Esophagus muscularis mucosa (tissue), 4 donors: ENCODE data around the gene TMEM9B. TPM values are rescaled to one million over a fixed set of nuclear protein-coding genes. Genes with fewer than 3 reads are reported as not detected.
"Not testable (repeated sequence)": the region's sequence is repeated elsewhere in the genome, so short reads cannot be mapped to it uniquely, and the experiment has no call there.

ENCODE experiments used
- DNase-seq: peaks from one replicate; pipeline ENCODE4 v3.0.0-alpha.2; 2017; ENCODE audit errors: extremely low spot score
- H3K27ac ChIP-seq, 4 donors: fragments of 200-600 bp; sonication (generic); replicated peaks in 1 of 4; 1 replicate in 3 of 4; 2 replicates in 1 of 4; pipeline ENCODE4 v1.5.1; 2016 to 2019; ENCODE audit warnings: mild to moderate bottlenecking in 1 of 4
- H3K27me3 ChIP-seq, 4 donors: fragments of 200-600 bp; sonication (generic); one replicate each; pipeline versions ENCODE4 v1.5.1 to v1.6.0; 2016 to 2019
- H3K36me3 ChIP-seq, 4 donors: fragments of 200-600 bp; sonication (generic); one replicate each; pipeline ENCODE4 v1.5.1; 2016 to 2019
- H3K4me1 ChIP-seq, 4 donors: fragments of 200-600 bp; sonication (generic); one replicate each; pipeline ENCODE4 v1.5.1; 2016 to 2019
- H3K4me3 ChIP-seq, 4 donors: fragments of 200-600 bp; sonication (generic); 1 replicate in 2 of 4; 2 replicates in 2 of 4; pipeline ENCODE4 v1.5.1; 2016 to 2019; ENCODE audit warnings: mild to moderate bottlenecking in 4 of 4, moderate library complexity in 1 of 4
- H3K9me3 ChIP-seq, 4 donors: fragments of 200-600 bp; sonication (generic); 1 replicate in 3 of 4; 2 replicates in 1 of 4; pipeline ENCODE4 v1.5.1; 2016 to 2019
- EP300 ChIP-seq: sonication (generic); formaldehyde crosslinking; IDR thresholded peaks from one replicate; pipeline ENCODE4 v1.6.1; 2017; ENCODE audit warnings: antibody characterized with exemption
- POLR2A ChIP-seq: fragments of 450-650 bp; IDR thresholded peaks from one replicate; pipeline ENCODE4 v1.6.1; 2017; ENCODE audit warnings: antibody characterized with exemption, moderate library complexity, mild to moderate bottlenecking, low read depth
- POLR2AphosphoS5 ChIP-seq, 2 donors: sonication (generic); formaldehyde crosslinking; IDR thresholded peaks; one replicate each; pipeline ENCODE4 v1.6.1; 2017; ENCODE audit warnings: antibody characterized with exemption in 2 of 2
- WGBS: methylation state at CpG from one replicate; pipeline ENCODE4 v1.1.5; 2018; 5-methylcytosine and 5-hydroxymethylcytosine counted together
- intact Hi-C: fragments of 100-400 bp; cut with DNase I; formaldehyde crosslinking; loops from one replicate; pipeline ENCODE4 v1.15.1; 2023
- total RNA-seq, 4 donors: library from RNA; depleted of rRNA; stranded (reverse); fragments of >200 nt; gene quantifications; one replicate each; pipeline versions ENCODE4 v1.1.0 to v1.2.1, GENCODE V29; 2016
- TF ChIP-seq, protein P1 (sequence below), 3 experiments: fragments of 200-600 bp in 2 of 3; fragments of 450-650 bp in 1 of 3; sonication (generic) in 2 of 3; IDR thresholded peaks; one replicate each; pipeline ENCODE4 v1.5.1; 2017 to 2019; ENCODE audit warnings: antibody characterized with exemption in 3 of 3, mild to moderate bottlenecking in 2 of 3, moderate library complexity in 1 of 3

The TMEM9B gene
- total RNA-seq, 4 donors from 2014 or later = 13.3 to 24.4 (median 20.5) TPM

- WGBS = 76% methylated on average over 8 of the region's 8 CpGs
- Histone ChIP-seq H3K27me3 (no peaks in the 10 kb centered on the region), H3K27ac (no peak overlapping the region), H3K4me3 (no peak overlapping the region), H3K36me3 (no peaks in the 10 kb centered on the region), H3K9me3 (no peaks in the 10 kb centered on the region), H3K4me1 (no peaks in the 10 kb centered on the region)
- DNase-seq = no peak
- intact Hi-C loops = no loop called here
- no peak for TF ChIP-seq POLR2A
- TF ChIP-seq EP300 = no peak
- TF ChIP-seq POLR2AphosphoS5 (IDR thresholded peaks at IDR 0.05) = no peak
- TF ChIP-seq, protein P1, sequence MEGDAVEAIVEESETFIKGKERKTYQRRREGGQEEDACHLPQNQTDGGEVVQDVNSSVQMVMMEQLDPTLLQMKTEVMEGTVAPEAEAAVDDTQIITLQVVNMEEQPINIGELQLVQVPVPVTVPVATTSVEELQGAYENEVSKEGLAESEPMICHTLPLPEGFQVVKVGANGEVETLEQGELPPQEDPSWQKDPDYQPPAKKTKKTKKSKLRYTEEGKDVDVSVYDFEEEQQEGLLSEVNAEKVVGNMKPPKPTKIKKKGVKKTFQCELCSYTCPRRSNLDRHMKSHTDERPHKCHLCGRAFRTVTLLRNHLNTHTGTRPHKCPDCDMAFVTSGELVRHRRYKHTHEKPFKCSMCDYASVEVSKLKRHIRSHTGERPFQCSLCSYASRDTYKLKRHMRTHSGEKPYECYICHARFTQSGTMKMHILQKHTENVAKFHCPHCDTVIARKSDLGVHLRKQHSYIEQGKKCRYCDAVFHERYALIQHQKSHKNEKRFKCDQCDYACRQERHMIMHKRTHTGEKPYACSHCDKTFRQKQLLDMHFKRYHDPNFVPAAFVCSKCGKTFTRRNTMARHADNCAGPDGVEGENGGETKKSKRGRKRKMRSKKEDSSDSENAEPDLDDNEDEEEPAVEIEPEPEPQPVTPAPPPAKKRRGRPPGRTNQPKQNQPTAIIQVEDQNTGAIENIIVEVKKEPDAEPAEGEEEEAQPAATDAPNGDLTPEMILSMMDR (IDR thresholded peaks at IDR 0.05) = no peak
Observed at GRCh38 chr11:8941341-8942103, 22.7 kb downstream of the TMEM9B start.

DNA sequence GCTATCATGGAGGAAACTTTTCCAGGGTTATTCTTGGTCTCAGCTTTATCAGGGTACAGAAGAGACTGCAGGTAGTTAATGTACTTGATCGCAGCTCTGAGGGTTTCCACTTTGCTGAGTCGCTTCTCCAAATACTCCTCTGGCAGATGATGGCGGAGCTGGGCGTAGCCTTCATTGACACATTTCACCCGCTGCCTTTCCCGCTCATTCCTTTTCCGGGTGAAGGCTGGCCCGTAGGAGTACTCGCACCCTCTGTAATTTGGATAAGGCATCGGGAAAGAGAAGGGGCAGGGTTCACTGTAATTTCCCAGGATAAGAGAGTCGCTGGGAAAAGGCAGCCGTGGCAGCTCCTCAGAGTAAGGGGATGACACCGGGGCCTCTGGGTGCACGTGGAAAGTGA lies 26.6 kb downstream of the TMEM9B start:
- H3K9me3 ChIP-seq = no peaks in the 10 kb centered on the region
- DNase-seq = no peak
- H3K27me3 ChIP-seq = no peaks in the 10 kb centered on the region
- WGBS = 90% methylated on average over 14 of the region's 14 CpGs
- peaks cover 0 to 8% (median 3%) of the 10 kb centered on the region in 4 donors for H3K4me1 ChIP-seq
- no peak overlapping the region for H3K27ac ChIP-seq
- no peaks in the 10 kb centered on the region for H3K36me3 ChIP-seq
- TF ChIP-seq, protein P1 (IDR thresholded peaks at IDR 0.05) = no peak
- no peak for TF ChIP-seq POLR2AphosphoS5 (IDR thresholded peaks at IDR 0.05)
- no peak for TF ChIP-seq EP300
- TF ChIP-seq POLR2A = no peak
- H3K4me3 ChIP-seq = no peak overlapping the region
- intact Hi-C loops = no loop called here

DNA sequence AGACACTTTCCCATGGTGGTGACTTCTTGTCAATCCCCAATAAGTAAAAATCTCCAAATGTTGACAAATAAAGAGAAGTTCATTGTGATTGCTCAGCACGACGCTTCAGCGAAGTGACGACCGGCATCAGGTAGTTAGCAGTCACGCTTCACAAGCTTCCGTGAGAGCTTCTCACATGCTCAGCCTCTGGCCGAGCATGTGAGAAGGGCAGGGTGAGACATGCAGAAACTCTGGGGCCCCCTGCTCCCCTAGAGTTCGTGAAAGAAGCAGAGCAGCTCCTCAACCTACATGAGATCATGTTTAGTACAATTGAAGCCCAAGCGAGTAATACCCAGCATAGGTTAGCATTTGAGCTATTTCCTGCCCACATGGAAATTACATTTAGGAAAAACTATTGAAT lies 27.1 kb downstream of the TMEM9B start:
- TF ChIP-seq POLR2AphosphoS5 (IDR thresholded peaks at IDR 0.05) (no peak), EP300 (no peak), POLR2A (no peak)
- TF ChIP-seq, protein P1 (IDR thresholded peaks at IDR 0.05) = no peak
- Histone ChIP-seq H3K27me3 (no peaks in the 10 kb centered on the region), H3K9me3 (no peaks in the 10 kb centered on the region), H3K36me3 (no peaks in the 10 kb centered on the region), H3K4me3 (no peak overlapping the region), H3K4me1 (peaks cover 0 to 8% (median 3%) of the 10 kb centered on the region in 4 donors), H3K27ac (no peak overlapping the region)
- WGBS = 93% methylated on average over 10 of the region's 10 CpGs
- DNase-seq = no peak
- intact Hi-C loops = no loop called here

DNA sequence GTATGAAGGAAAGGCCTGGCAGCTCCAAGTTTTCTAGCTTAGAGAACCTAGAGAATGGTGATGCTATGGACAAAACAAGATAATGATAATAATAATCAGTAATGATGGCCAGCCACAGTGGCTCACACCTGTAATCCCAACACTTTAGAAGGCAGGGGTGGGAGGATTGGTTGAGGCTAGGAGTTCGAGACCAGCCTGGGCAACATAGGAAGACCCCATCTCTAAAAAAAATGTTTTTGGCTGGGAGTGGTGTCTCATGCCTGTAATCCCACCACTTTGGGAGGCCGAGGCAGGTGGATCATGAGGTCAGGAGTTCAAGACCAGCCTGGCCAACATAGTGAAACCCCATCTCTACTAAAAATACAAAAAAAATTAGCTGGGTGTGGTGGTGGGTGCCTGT lies 28.5 kb downstream of the TMEM9B start:
- H3K27me3 ChIP-seq, intact Hi-C loops, H3K36me3 ChIP-seq, H3K4me1 ChIP-seq, DNase-seq, H3K27ac ChIP-seq, H3K9me3 ChIP-seq, H3K4me3 ChIP-seq: not testable (repeated sequence)
- 100% methylated on average over 2 of the region's 2 CpGs for WGBS

GRCh38 chr11:8934742-8935488 lies 29.3 kb downstream of the TMEM9B start:
- Histone ChIP-seq H3K27ac (no peak overlapping the region), H3K9me3 (no peaks in the 10 kb centered on the region), H3K4me3 (no peak overlapping the region), H3K4me1 (peaks cover 0 to 8% (median 3%) of the 10 kb centered on the region in 4 donors), H3K27me3 (no peaks in the 10 kb centered on the region), H3K36me3 (no peaks in the 10 kb centered on the region)
- TF ChIP-seq POLR2AphosphoS5 (IDR thresholded peaks at IDR 0.05) (no peak), POLR2A (no peak), EP300 (no peak)
- TF ChIP-seq, protein P1 (IDR thresholded peaks at IDR 0.05) = no peak
- intact Hi-C loops = no loop called here
- 55% methylated on average over 14 of the region's 14 CpGs for WGBS
- DNase-seq = no peak
